ENCODE data around the gene COG3.

The COG3 gene

DNA sequence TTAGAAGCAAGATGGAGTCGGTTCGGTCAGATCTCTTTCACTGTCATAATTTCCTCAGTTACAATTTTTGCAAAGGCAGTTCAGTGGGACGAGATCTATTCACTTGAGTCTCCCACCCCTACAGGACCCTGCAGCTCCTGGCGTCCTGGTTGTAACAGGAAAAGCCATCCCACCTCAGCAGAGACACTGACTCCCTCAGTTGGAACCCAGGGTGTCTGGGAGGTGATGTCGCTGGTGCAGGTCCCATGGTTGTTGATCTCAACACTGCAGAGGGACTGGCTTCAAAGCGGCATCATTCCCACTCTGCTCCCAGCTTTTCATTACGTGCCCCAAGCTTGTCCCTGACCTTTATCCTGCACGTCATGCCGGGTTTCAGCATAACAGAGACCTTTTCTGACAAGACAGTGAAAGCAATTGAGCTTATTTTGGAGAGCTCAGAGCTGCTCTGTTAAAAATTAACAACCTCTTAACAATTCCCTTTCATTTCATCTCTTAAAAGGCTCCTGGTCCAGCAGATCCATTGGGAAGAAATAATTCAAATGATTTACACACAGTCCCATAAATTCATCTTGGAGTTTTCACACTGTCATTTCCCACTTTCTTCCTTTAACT lies 17.6 kb upstream of the COG3 start:
- no peak for DNase-seq

DNA sequence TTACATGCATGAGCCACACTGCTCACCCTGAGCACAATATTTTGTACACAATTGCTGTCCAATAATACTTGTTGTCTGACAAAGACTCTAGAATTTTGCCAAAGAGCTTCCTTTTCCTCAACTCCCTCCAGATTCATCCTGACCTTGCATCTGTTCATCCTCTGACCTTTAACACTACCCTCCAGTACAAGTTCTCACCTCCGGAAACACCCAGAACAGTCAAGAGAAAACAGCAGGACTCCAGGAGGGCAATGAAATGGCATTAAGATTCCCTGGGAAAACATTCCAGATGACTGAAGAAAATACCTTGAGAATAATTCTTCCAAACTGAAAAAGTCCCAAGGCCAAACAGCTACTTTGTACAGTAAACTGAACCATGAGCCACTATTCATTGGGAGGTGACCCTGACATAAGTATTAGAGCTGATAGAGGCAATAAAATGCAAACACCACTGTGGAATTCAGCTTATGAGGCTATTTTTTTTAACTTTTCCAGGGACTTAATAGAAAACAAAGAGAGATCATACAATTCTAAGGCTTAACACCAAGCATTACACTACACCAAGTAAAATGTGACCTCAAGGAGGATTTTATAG lies 15.7 kb upstream of the COG3 start:
- no peak for DNase-seq

DNA sequence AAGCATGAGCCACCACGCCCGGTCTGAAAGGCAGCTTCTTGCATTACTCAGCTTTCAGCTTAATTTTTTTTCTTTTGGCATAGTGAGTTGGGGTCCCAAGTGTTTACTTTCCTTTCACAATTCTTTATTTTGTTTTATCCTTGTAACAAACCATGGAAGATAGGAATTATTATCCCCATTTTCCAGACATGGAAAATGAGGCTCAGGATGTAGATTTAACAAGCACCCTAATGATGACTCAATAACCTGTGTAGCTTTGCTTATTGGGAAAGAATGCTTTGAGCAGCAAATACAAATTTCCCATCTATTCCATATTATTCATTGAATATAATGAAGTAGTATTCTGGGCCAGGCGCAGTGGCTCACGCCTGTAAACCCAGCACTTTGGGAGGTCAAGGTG lies 13.5 kb upstream of the COG3 start:
- no peak for DNase-seq

DNA sequence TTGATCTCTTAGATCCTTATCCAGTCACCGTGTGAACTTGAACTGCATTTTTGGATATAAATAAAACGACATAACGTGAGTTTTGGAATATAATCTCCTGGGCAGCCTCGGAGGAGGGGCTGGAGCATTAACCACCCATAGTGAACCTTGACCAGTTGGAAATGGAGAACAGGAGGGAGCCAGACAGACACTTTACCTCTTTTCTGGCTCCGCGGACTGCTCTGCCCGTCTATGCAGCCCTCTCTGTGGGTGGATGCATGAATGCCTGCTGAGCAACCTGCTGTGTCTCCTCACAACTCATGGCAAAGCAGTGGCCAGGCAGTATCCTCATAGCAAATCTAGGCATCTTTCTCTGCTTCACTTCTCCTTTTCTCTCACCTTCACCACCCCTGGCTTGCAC lies 10.5 kb upstream of the COG3 start:
- DNase-seq, result no peak

DNA sequence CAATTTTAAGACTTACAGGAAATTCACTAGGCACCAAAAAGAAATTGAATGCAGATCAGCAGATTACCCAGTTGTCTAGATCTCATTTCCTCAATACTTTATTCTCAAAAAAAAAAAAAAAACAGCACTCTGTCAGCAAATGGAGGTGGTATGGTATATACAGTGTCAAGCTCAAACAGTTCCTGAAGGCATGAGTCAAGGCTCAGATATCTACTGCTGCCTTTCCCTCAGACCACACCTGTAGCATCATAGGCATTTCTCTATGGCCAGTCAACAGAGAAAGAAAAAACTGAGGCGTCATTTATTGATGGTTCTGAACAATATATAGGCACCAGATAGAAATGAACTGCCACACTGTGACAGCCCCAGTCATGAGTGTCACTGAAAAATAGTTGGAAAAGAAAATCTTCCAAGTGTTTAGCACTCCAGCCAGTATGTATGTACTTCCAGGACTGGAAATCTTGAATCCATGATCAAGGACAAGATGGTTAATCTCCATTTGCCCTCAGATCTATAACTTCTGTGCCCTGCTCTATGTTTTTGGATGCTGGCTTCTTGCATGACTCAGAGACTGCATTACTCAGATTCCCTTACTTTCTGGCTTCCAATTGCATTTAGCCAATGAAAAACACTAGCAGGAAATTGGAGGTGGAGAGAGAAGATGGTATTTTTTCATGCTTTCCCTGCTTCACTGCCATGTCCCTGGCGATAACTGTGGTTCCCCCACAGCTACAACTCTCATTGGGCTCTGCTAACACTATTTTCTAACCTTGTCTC lies 8.4 kb upstream of the COG3 start:
- no peak for DNase-seq

DNA sequence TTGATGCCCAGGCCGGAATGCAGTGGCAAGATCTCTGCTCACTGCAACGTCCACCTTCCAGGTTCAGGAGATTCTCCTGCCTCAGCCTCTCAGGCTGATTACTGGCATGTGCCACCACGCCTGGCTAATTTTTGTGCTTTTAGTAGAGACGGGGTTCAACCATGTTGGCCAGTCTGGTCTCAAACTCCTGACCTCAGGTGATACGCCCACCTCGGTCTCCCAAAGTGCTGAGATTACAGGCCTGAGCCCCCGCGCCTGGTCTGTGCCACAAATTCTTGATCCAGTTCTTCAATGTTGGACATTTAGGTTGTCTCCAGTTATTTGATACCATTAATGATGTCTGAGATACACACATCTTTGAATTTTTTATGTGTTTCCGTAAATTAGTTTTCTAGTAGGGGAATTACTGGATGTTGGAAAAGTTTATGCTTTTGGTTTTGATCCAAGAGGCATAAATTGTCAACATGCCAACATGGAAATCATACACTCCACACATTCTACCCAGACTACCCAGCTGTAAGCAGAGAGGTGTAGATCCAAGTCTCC lies 525 bp upstream of the COG3 start:
- peak in 1 of 3 experiments; percentile 42 for DNase-seq

DNA sequence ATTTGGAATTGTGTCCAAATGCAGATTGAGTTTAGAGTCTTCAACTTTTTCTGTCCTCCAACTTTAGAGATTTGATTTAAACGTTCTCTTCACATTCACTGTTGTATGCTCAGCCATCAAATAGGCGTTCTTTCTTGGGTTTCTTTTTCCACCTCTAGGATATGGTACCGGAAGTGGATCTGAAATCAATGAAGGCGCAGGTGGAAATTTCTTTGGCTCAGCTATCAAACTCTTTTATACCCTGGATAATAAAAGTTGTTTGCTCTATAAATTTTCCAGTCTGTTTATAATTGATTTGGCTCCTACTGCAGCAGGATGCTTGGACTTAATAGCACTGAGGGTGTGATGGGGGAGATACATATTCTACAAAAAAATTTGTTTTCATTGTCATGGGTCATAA lies 1.6 kb downstream of the COG3 start:
- no peak for DNase-seq

DNA sequence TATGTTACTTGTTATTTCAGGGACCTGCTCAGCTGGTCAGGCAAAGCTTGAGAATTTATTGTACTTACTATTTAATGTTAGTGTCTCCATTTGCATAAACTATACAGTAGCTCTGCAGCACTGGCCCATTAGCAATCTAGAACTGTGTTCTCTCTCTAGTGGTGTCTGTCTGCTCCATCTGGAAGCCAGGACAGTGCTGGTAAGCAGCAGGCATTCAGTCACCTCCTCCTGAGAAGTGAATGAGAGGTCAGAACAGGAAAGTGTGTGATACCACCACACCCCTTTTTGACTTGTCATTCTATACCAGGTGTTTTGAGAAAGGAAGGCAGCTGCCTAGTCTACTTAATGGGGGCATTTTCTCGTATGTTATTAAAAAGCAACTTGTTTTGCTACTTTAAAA lies 3.9 kb downstream of the COG3 start:
- DNase-seq, result peak in 1 of 3 experiments; percentile 33

DNA sequence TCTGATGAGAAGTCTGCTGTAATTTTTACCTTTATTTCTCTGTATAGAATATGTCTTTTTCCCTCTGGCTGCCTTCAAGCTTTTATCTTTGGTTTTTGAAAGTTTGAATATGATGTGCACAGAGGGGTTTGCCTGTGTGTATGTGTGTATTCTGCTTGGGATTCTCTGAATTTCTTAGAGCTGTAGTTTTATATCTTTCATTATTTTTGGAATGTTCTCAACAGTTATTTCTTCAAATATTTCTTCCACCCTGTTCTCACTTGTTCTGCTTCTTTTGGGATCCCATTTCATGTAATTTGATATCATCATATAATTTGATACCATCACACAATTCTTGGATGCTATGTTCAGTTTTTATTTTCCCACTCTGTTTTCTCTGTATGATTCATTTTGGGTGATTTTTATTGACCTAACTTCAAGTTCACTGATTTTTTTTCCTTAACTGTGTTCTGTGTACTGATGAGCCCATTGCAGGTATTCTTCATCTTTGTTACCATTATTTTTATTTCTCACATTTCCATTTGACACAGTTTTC lies 7.5 kb downstream of the COG3 start:
- no peak for DNase-seq

DNA sequence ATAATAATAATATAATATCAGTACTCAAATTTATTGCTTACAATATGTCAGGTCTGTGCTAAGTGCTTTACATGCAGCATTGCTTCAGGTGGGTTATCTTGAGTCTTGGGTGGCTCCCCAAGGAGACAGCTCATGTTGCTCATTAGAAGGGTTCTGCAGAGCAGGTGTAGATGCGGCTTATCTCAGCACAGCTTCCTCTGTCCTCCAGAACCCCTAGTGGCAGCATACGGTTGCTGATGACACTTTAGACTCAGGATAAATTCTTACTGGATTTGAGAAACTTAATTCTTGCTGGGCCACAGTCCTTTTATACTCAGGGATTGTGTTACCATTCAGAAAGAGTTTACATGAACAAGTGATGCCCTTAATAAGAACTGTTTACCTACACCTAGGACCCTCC lies 8.9 kb downstream of the COG3 start:
- no peak for DNase-seq

DNA sequence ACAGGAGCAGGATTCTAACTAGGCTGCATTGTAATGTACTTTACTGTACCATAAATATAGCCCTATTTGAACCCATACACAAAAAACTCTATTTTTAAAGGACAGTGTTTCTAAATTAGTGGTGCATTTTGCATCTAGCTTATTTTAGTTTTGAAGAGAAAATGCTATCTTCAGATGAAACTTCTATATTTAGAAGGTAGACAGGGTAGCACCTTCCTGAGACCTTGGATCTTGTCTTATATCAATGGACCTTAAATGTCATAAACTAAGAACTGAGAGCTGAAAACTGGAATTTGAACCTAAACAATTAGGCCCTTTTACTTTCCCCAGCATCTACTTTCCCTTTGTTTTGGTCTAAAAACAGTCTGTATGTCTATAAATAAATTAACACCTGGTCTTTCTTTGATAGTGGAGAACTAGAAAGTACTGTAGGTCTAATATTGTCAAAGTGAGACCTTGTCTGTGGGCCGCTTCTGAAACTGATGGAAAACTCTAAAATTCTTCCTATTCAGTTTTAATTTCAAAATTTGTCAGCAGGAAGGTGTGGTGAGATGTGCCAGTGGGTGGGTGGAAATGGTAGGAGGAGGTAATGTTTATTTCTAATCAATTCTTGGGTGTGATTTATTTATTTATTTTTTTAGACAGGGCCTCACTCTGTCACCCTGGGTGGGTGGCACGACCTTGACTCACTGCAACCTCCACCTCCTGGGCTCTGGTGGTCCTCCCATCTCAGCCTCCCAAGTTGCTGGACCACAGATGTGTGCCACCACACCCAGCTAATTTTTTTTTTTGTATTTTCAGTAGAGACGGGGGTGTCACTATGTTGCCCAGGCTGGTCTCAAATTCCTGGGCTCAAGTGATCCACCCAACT lies 10.1 kb downstream of the COG3 start:
- no peak for DNase-seq

DNA sequence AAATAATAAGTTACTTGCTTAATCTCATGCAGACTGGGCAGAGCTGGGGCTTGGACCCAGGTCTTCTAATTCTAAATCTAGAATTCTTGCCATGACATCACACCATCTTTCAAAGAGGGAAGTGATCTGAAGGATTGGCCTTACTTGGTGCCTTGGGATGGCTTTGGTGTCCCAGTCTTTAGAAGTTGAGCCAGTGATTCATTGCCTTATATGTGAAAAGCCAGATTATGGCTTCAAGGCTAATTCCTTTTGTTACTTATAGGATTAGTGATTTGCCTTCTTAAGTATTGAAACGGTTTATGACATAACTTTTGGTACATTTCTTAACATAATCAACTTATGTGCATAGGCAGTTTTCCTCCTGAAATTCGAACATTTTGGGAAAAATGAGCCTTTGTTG lies 14.9 kb downstream of the COG3 start:
- DNase-seq, result no peak

DNA sequence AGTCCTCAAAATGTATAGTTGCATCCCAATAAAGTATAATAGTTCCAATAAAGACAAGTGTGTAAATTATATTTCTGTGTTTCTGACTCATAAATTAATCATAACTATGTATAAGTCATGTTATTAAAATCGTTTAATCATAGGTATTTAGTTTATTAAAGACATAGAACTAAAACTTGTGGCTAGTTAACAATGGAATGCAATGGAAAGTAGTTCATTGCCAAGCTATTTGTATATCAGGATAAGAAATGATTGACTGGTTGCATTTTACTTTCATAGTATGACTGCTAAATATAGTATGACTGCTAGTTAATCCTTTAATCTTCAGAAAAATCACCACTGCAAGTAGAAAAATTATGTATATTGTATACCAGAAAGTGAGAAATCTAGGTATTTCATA lies 16.9 kb downstream of the COG3 start:
- DNase-seq, result no peak

DNA sequence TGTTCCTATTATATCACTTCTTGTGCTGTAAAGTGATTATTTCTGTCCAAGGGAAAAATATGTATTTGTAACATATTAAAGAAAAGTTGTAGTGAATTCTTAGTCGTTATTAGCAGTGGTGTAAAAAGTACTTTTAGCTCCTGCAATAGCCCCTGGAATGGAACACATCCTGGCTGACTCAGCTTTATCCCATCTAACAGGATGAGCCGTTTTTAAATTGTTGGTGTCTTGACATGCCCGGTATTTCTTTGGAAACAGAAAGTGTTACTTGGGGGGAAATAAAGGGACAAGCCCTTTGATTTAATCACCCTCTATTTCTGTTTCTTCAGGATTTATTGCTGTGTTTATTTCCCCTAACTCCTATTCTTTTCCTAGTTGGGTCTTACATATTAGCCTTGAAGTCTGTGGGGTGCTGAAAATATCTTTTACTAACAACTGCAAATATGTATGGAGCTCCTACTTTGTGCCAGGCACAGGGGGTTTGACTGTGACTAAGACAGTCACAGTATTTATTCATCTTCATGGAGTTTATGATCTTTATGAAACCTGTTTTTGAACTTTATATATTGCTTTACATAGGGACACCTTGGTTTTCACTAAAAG lies 17.9 kb downstream of the COG3 start:
- DNase-seq, result no peak

DNA sequence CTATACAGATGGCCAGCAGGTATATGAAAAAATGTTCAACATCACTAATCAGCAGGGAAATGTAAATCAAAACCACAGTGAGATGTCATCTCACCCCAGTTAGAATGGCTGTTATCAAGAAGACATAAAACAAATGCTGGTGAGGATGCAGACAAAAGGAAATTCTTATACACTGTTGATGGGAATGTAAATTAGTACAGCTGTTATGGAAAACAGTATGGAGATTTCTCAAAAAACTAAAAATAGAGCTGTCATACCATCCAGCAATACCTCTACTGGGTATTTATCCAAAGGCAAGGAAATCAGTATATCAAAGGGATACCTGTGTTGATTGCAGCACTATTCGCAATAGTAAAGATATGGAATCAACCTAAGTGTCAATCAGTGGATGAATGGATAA lies 22.9 kb downstream of the COG3 start:
- no peak for DNase-seq

DNA sequence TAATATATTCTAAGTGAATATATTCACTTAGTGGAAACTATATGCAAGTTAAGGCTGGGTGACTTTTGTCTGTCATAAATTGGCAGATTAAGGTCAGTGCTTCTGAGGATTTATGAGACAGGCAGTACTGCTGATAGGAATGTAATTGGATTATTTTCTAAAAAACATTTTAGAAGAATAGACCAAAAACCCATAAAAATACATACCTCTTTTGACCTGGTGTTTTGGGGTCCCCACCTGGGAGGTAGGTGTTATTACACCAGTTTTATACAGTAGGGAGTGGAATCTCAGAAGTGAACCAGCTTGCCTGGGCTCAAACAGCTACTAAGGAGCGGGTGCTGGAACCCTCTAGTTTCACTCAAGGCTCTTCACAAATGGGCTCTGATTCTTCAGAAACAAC lies 25.3 kb downstream of the COG3 start:
- DNase-seq, result peak in 1 of 3 experiments; percentile 4

DNA sequence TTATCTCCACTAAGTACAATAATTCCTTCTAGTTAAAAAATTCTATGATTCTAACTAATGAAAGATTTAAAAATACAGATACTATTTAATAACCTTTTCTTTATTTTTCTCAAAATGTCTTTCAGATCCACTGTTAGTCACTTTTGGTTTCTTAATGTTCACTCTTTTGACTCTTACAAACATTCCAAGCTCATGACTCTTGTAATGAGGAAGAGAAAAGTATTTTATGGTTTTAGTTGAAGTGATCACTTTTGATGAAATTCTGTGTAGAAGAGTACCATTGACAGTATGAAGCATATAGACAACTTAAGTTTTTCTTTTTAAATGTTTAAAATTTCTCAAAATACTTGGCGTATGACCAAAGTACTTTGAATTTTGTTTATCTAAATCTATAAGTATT lies 27.8 kb downstream of the COG3 start:
- no peak for DNase-seq

DNA sequence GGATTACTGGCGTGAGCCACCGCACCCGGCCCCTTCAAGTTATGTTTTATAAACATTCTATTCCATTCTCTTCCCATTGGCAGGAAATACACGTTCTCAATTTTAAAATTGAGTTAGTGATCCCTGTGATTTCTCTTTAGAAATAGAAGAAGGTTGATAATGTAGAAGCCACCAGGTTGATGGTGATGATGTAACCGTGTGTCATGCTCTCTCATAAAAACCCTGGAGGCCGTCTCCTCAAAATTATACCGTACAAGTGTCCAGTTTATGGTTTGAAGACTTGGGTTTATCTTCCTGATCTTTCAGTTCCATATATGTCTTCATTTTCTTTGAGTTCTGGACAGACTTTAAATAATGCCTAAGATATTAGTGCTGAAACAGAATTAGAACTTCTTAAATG lies 32.2 kb downstream of the COG3 start:
- no peak for DNase-seq

DNA sequence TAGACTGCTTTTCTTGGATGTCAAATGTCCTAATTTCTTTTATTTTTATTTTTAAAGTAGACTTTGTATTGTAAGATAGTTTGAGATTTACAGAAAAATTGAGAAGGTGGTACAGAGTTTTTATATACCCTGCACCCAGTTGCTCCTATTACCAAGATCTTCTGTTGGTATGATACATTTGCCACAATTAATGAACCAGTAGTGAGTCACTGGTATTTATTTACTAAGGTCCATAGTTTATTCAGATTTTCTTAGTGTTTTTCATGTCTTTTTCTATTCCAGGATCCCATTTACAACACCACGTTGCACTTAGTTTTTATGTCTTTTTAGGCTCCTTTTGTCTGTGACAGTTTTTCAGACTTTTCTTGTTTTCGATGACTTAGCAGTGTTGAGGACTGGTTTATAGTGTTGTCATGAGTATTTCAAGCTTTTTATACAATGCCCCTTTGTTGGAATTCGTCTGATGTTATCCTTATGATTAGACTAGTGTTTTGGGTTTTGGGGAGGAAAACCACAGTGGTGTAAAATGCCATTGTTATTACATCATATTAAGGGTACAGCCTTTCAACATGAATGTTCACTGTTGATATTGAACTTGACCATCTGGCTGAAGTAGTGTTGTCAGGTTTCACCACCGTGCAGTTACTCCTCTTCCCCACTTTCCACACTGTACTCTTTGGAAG lies 35.9 kb downstream of the COG3 start:
- no peak for DNase-seq

DNA sequence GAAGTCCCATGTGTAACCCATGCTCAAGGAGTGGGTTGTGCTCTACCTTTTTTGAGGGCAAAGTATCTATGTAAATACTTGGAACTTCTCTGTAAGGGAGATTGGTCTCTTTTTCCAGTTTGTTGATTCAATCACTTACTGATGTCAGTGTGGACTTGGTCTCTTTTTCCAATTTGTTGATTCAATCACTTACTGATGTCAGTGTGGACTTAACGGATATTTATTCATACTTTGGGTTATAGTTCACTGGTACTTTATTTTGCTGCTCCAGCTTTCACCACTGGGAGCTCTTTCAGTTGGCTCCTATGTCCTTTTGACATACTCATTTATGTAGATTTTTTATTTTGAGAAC lies 36.4 kb downstream of the COG3 start:
- no peak for DNase-seq

DNA sequence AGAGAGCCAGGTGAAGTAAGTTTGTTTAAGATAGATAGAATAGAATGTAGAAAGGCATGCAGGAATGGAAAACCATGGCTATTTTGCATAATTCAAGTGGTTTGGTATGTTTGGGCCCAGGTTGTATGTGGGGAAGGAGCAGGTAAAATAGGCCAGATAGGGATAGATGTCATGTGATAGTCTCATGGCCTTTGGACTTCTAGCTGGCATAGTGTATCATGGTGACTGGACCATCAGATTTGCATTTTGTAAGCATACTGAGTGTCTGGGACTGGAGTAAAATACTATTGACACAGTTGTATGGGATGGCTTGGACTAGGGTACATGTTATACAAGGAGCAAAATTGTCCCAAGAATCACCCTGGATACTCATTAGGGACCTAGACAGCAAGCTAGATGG lies 38.9 kb downstream of the COG3 start:
- no peak for DNase-seq

DNA sequence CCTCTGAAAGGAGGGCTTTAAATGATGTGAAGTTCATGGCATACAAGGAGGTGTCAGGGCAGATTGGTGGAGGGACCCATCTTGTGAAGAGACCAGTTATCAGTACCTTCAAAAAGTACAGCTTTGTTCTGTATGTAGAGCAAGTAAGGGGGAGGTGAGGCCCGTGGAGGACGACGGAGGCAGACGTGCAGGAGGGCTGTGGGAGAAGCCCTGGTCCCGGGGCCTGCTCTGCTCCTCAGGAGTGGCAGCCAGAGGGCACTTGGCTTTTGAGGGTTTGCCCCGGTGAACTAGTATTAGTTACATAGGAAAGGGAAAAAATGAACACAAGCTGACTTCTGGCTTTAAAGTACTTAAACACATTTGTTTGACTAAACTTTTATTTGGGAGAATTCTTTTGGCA lies 42.1 kb downstream of the COG3 start:
- DNase-seq, result no peak

Measured in NCI-H1417 (cell line).